BJ (cell line): Measurements from ENCODE around the gene HECW1. TPM values are rescaled to one million over a fixed set of nuclear protein-coding genes. Genes with fewer than 3 reads are reported as not detected.
"Not testable (repeated sequence)": the region's sequence is repeated elsewhere in the genome, so short reads cannot be mapped to it uniquely, and the experiment has no call there.

Source experiments
- CTCF ChIA-PET: fragments of 350-600 bp; formaldehyde crosslinking; extraction: SDS; loops from one replicate; lab custom pipeline; 2021; ENCODE audit warnings: antibody characterized with exemption, inconsistent platforms; lab: Yijun Ruan, JAX
- POLR2A ChIA-PET: fragments of 300-600 bp; sonication (Branson Sonifier 250); formaldehyde crosslinking; extraction: SDS; loops from one replicate; lab custom pipeline; 2021; ENCODE audit warnings: antibody characterized with exemption; lab: Charles Lee
- DNase-seq: peaks from one replicate; pipeline ENCODE4 v3.0.0-alpha.2; 2011; ENCODE audit warnings: low read depth
- H3K27me3 ChIP-seq: 2 replicates; pipeline ENCODE4 v1.6.0; 2011; ENCODE audit warnings: low read length; ENCODE audit not compliant: control insufficient read depth, insufficient read depth
- H3K36me3 ChIP-seq: 2 replicates; pipeline ENCODE4 v1.5.1; 2011; ENCODE audit warnings: low read length; ENCODE audit not compliant: control insufficient read depth, insufficient read depth
- H3K4me3 ChIP-seq: 2 replicates; pipeline ENCODE4 v1.5.1; 2011; ENCODE audit warnings: low read depth, mild to moderate bottlenecking, control low read depth, low read length
- polyA minus RNA-seq: library from RNA; depleted of rRNA, polyadenylated mRNA; stranded (reverse); fragments of >200 nt; gene quantifications from 2 replicates; pipeline ENCODE4 v1.2.3, GENCODE V29; 2011; rRNA and poly(A)+ RNA removed
- polyA plus RNA-seq: library from polyadenylated mRNA; depleted of rRNA; stranded (reverse); fragments of >200 nt; gene quantifications from 2 replicates; pipeline ENCODE4 v1.2.3, GENCODE V29; 2011; rRNA removed
- TF ChIP-seq, protein P1 (sequence below): IDR thresholded peaks from 2 replicates; pipeline ENCODE4 v1.5.1; 2011; ENCODE audit warnings: low read depth, mild to moderate bottlenecking, control low read depth, inconsistent platforms, low read length, moderate library complexity; ENCODE audit not compliant: insufficient read depth

HECW1 gene
- 2.1 and 2.9 TPM in 2 replicates for polyA plus RNA-seq
- polyA minus RNA-seq, result 4.9 and 7.6 TPM in 2 replicates

DNA sequence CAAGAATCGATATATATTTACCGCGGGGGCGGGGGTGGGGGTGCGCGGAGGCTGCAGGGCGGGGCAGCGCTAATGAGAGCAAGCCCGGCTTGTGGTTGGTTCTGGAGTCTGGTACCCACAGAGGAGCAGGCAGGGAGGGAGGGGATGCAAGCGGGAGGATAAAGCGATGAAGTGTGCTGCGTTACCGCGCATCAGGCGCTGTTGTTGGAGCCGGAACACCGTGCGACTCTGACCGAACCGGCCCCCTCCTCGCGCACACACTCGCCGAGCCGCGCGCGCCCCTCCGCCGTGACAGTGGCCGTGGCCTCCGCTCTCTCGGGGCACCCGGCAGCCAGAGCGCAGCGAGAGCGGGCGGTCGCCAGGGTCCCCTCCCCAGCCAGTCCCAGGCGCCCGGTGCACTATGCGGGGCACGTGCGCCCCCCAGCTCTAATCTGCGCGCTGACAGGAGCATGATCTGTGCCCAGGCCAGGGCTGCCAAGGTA lies at the start of gene HECW1:
Gene HECW1, plus strand, starts transcription at position 189 of the 482 bp plus-strand sequence. CDS start 131,259 bp downstream, outside the sequence.
- peak within 1 kb of the TSS; percentile 36 for H3K4me3 ChIP-seq
- H3K36me3 ChIP-seq, result no peaks in the 10 kb centered on the region
- peaks cover 28% of the 10 kb centered on the region for H3K27me3 ChIP-seq
- ChIA-PET POLR2A (no interaction called here), CTCF (interaction anchor here (0.5 to 0.9 kb wide), 2 partner anchors 29 to 470 kb away, joined by 3 read pairs; partner anchors contain the start of gene STK17A)
- no peak for DNase-seq
- TF ChIP-seq, protein P1, sequence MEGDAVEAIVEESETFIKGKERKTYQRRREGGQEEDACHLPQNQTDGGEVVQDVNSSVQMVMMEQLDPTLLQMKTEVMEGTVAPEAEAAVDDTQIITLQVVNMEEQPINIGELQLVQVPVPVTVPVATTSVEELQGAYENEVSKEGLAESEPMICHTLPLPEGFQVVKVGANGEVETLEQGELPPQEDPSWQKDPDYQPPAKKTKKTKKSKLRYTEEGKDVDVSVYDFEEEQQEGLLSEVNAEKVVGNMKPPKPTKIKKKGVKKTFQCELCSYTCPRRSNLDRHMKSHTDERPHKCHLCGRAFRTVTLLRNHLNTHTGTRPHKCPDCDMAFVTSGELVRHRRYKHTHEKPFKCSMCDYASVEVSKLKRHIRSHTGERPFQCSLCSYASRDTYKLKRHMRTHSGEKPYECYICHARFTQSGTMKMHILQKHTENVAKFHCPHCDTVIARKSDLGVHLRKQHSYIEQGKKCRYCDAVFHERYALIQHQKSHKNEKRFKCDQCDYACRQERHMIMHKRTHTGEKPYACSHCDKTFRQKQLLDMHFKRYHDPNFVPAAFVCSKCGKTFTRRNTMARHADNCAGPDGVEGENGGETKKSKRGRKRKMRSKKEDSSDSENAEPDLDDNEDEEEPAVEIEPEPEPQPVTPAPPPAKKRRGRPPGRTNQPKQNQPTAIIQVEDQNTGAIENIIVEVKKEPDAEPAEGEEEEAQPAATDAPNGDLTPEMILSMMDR, result no peak

DNA sequence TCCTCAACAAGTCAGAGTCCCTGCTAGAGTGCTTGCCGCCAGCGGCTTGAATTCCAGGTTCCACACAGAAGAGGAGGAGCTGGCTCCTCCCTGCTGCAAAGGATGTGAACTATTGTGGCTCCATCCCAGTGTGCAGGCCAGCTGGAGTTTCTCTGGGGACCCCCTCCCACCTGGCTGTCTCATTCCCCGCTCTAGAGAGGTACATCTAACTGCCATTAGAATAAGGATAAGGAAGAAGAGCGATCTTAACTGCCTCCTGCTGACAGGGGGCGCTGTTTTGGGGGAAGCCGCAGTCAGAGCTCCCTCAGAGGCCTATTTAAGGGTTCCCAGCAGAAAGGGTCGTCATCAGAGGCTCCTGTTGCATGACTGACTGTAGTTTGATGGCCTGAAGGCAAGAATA lies 40.8 kb upstream of the HECW1 start:
- CTCF ChIA-PET, result interaction anchor here (0.7 to 1.8 kb wide), 5 partner anchors 13 to 1047 kb away, joined by 3 to 7 read pairs (median 4); no protein-coding TSS in a partner anchor
- DNase-seq, result no peak
- POLR2A ChIA-PET, result no interaction called here
- no peak overlapping the region for H3K4me3 ChIP-seq
- TF ChIP-seq, protein P1, result peak; percentile 31
- no peaks in the 10 kb centered on the region for H3K27me3 ChIP-seq
- no peaks in the 10 kb centered on the region for H3K36me3 ChIP-seq

DNA sequence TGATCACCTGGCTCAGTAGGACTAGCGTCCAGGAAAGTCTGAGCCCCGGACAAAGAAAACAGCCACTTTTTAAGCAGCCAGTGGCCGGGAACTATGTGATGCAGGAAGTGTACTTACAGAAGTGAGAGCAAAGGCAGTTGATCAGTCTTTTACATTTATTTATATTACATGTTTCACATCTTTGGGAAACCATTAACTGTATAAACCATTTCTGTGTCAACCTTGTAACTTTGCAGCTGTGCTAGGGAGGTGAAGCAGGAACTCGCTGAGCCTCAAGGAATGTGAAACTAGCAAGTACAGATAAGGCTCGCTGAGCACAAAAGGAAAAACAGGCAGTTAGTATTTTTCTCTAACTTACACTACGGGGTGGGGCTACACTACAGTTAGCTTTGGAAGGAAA lies 39.9 kb upstream of the HECW1 start:
- ChIA-PET CTCF (interaction anchor here (0.8 kb wide), 1 partner anchor 17 kb away, joined by 5 read pairs; no protein-coding TSS in a partner anchor), POLR2A (no interaction called here)
- no peaks in the 10 kb centered on the region for H3K27me3 ChIP-seq
- TF ChIP-seq, protein P1, result no peak
- H3K4me3 ChIP-seq, result no peak overlapping the region
- DNase-seq, result no peak
- H3K36me3 ChIP-seq, result no peaks in the 10 kb centered on the region

DNA sequence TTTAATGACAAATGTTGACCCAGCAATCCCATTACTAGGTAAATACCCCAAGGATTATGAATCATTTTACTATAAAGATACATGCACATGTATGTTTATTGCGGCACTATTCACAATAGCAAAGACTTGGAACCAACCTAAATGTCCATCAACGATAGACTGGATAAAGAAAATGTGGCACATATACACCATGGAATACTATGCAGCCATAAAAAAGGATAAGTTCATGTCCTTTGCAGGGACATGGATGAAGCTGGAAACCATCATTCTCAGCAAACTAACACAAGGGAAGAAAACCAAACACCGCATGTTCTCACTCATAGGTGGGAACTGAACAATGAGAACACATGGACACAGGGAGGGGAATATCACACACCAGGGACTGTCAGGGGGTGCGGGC lies 38.6 kb upstream of the HECW1 start:
- CTCF ChIA-PET, result interaction anchor here (0.6 kb wide), 1 partner anchor 173 kb away, joined by 3 read pairs; no protein-coding TSS in a partner anchor

DNA sequence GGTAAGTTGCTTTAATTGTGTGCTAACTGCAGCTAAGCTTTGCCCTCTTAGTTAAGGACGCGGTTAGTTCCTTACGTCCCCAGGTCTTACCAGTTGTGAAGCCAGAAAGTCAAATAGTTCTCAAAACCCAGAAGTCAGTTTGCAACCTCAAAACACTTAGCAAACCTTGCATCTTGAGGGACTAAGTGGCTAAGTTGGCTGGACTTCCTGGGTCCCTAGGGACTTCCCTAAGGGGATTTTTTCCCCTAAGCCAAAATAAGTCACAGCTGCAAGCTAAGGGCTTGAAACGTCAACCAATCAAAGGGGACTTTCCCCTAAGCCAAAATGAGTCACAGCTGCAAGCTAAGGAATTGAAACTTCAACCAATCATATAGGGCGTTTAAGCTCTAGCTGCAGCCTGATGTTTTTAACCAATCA lies 36.2 kb upstream of the HECW1 start:
- no peaks in the 10 kb centered on the region for H3K27me3 ChIP-seq
- no peaks in the 10 kb centered on the region for H3K36me3 ChIP-seq
- peak; percentile 18 for DNase-seq
- H3K4me3 ChIP-seq, result no peak overlapping the region
- ChIA-PET POLR2A (interaction anchor here (0.7 kb wide), 1 partner anchor 803 kb away, joined by 3 read pairs; no protein-coding TSS in a partner anchor), CTCF (interaction anchor here (0.9 to 1.4 kb wide), 3 partner anchors 11 to 185 kb away, joined by 3 to 4 read pairs (median 4); no protein-coding TSS in a partner anchor)
- TF ChIP-seq, protein P1, result no peak

More for the DNA sequence above, 38.6 kb upstream of the HECW1 start:
- H3K36me3 ChIP-seq, DNase-seq, POLR2A ChIA-PET, H3K27me3 ChIP-seq, H3K4me3 ChIP-seq: not testable (repeated sequence)
